Parathyroid adenoma (tissue), 2 donors: ENCODE results near the gene EHD2.
"Not testable (repeated sequence)": the region's sequence is repeated elsewhere in the genome, so short reads cannot be mapped to it uniquely, and the experiment has no call there.

ENCODE experiments used
- H2AFZ ChIP-seq: fragments of 300-600 bp; sonication (generic); one replicate; pipeline ENCODE4 v1.7.0; 2017; ENCODE audit warnings: antibody characterized with exemption, mild to moderate bottlenecking
- H3K27ac ChIP-seq: fragments of 300-600 bp; sonication (generic); one replicate; pipeline ENCODE4 v1.7.0; 2017
- H3K27me3 ChIP-seq: fragments of 300-600 bp; sonication (generic); one replicate; pipeline ENCODE4 v1.7.0; 2017; ENCODE audit warnings: low read length; ENCODE audit not compliant: control insufficient read depth, insufficient read depth
- H3K36me3 ChIP-seq: fragments of 300-600 bp; sonication (generic); one replicate; pipeline ENCODE4 v1.7.0; 2017; ENCODE audit warnings: low read length; ENCODE audit not compliant: control insufficient read depth, insufficient read depth
- H3K4me1 ChIP-seq: fragments of 300-600 bp; sonication (generic); one replicate; pipeline ENCODE4 v1.7.0; 2017; ENCODE audit warnings: control low read depth
- H3K4me2 ChIP-seq: fragments of 300-600 bp; sonication (generic); one replicate; pipeline ENCODE4 v1.7.0; 2017; ENCODE audit warnings: low read length
- H3K4me3 ChIP-seq: fragments of 300-600 bp; sonication (generic); one replicate; pipeline ENCODE4 v1.7.0; 2017; ENCODE audit warnings: low read depth, low read length
- H3K79me2 ChIP-seq: fragments of 300-600 bp; sonication (generic); one replicate; pipeline ENCODE4 v1.7.0; 2017; ENCODE audit warnings: control low read depth
- H3K9ac ChIP-seq: fragments of 300-600 bp; sonication (generic); one replicate; pipeline ENCODE4 v1.7.0; 2017; ENCODE audit warnings: mild to moderate bottlenecking
- H3K9me3 ChIP-seq: fragments of 300-600 bp; sonication (generic); one replicate; pipeline ENCODE4 v1.7.0; 2017; ENCODE audit warnings: low read length; ENCODE audit not compliant: control insufficient read depth
- TF ChIP-seq, protein P1 (sequence below): fragments of 300-600 bp; sonication (generic); IDR thresholded peaks from one replicate; pipeline ENCODE4 v1.7.0; 2017; ENCODE audit warnings: antibody characterized with exemption, mild to moderate bottlenecking
- donor health status: primary hyperparathyroidism.

EHD2 gene

DNA sequence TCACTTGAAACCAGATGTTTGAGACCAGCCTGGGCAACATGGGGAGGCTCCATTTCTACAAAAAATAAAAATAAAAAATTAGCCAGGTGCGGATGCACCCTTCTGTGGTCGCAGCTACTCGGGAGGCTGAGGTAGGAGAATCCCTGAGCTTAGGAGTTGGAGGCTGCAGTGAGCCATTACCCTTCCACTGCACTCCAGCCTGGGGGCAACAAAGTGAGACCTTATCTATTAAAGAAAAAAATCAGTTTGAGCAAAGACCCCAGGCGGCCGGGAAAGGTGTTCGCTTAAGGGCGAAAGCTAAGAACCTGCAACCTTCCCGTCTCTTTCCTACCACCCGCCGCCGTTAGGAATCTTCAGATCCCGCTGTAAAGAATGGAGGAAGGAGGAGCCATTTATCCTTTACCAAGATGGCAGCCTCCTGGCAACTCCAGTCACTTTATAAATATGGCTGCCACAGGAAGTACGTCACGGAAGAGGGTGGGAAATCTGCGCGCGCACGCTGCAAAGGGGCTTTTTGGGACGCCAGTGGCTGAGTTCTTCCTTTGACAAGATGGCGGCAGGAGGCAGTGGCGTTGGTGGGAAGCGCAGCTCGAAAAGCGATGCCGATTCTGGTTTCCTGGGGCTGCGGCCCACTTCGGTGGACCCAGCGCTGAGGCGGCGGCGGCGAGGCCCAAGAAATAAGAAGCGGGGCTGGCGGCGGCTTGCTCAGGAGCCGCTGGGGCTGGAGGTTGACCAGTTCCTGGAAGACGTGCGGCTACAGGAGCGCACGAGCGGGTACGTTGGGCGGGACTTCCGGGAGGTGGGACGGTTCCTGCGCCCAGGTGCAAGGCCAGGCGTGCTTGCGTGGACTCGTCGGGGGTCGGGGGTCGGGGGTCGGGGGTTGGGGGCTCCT is 32.0 kb downstream of the EHD2 start, which contains the start of gene NOP53:
Gene NOP53 (plus strand): TSS at position 537 of the 892 bp plus-strand sequence. CDS start 14 bp downstream, at position 551.
- TF ChIP-seq, protein P1, sequence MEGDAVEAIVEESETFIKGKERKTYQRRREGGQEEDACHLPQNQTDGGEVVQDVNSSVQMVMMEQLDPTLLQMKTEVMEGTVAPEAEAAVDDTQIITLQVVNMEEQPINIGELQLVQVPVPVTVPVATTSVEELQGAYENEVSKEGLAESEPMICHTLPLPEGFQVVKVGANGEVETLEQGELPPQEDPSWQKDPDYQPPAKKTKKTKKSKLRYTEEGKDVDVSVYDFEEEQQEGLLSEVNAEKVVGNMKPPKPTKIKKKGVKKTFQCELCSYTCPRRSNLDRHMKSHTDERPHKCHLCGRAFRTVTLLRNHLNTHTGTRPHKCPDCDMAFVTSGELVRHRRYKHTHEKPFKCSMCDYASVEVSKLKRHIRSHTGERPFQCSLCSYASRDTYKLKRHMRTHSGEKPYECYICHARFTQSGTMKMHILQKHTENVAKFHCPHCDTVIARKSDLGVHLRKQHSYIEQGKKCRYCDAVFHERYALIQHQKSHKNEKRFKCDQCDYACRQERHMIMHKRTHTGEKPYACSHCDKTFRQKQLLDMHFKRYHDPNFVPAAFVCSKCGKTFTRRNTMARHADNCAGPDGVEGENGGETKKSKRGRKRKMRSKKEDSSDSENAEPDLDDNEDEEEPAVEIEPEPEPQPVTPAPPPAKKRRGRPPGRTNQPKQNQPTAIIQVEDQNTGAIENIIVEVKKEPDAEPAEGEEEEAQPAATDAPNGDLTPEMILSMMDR = no peak
- Histone ChIP-seq H3K4me1 (peaks cover 8% of the 10 kb centered on the region), H3K36me3 (no peaks in the 10 kb centered on the region), H3K9me3 (no peaks in the 10 kb centered on the region), H3K27ac (peak within 1 kb of the TSS; percentile 98), H3K27me3 (no peaks in the 10 kb centered on the region), H2AFZ (peak within 1 kb of the TSS; percentile 90), H3K4me3 (peak within 1 kb of the TSS; percentile 99), H3K79me2 (peaks cover 15% of the 10 kb centered on the region), H3K9ac (peak within 1 kb of the TSS; percentile 94), H3K4me2 (peak within 1 kb of the TSS; percentile 98)

DNA sequence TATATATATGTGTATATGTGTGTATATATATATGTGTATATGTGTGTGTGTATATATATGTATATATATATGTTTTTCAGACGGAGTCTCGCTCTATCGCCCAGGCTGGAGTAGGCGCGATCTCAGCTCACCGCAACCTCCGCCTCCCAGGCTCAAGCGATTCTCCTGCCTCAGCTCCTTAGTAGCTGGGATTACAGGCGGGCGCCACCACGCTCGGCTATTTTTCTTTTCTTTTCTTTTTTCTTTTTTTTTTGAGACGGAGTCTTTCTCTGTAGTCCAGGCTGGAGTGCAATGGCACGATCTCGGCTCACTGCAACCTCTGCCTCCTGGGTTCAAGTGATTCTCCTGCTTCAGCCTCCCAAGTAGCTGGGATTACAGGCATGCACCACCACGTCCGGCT is 32.9 kb downstream of the EHD2 start:
- H3K4me2 ChIP-seq = peak overlapping the region; percentile 98
- H2AFZ ChIP-seq = peak overlapping the region; percentile 31
- not testable (repeated sequence) for H3K4me1 ChIP-seq, H3K9ac ChIP-seq, H3K27ac ChIP-seq, H3K27me3 ChIP-seq, H3K36me3 ChIP-seq, H3K9me3 ChIP-seq
- H3K4me3 ChIP-seq = peak overlapping the region; percentile 99
- H3K79me2 ChIP-seq = peaks cover 15% of the 10 kb centered on the region

DNA sequence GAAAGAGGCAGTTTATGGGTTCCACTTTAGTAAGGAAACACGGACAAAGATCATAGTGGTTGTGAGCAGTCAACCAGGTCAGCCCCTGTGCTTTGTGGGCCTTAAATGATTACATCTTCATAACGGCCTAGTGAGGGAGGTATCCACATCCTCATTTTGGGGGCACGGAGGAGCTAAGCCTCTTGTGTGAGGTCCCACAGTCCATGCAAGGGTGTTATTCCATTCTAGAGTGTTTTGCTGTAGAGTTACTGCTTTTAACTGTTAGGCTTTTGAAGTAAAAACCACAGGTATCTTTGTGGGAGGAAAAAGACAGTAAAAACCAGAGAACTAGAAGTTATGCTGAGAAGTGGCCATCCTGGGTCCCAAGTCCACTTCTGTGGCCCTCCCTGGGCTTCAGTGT is 36.1 kb downstream of the EHD2 start:
- peaks cover 4% of the 10 kb centered on the region for H3K4me1 ChIP-seq
- no peaks in the 10 kb centered on the region for H3K9me3 ChIP-seq
- H3K9ac ChIP-seq = no peak overlapping the region
- no peak overlapping the region for H3K4me3 ChIP-seq
- H3K27ac ChIP-seq = no peak overlapping the region
- peaks cover 15% of the 10 kb centered on the region for H3K79me2 ChIP-seq
- no peak overlapping the region for H3K4me2 ChIP-seq
- no peaks in the 10 kb centered on the region for H3K27me3 ChIP-seq
- no peak overlapping the region for H2AFZ ChIP-seq
- TF ChIP-seq, protein P1 = no peak
- no peaks in the 10 kb centered on the region for H3K36me3 ChIP-seq

DNA sequence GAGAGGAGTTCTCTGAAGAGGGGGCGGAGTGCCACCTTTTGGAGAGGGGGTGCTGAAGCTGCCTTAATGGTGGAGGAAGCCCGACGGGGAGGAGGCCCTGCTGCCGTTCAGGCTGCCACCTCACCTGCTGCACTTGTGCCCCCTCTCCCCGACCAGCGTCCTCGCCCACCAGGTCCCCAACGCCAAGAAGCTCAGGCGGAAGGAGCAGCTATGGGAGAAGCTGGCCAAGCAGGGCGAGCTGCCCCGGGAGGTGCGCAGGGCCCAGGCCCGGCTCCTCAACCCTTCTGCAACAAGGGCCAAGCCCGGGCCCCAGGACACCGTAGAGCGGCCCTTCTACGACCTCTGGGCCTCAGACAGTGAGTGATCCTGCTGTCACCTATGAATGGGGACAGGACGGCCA is 37.5 kb downstream of the EHD2 start:
- Histone ChIP-seq H3K4me3 (no peak overlapping the region), H3K9me3 (no peaks in the 10 kb centered on the region), H3K36me3 (no peaks in the 10 kb centered on the region), H3K27me3 (no peaks in the 10 kb centered on the region), H3K9ac (no peak overlapping the region), H3K4me2 (no peak overlapping the region), H3K4me1 (no peaks in the 10 kb centered on the region), H3K79me2 (peaks cover 15% of the 10 kb centered on the region), H2AFZ (no peak overlapping the region), H3K27ac (no peak overlapping the region)
- TF ChIP-seq, protein P1 = no peak

DNA sequence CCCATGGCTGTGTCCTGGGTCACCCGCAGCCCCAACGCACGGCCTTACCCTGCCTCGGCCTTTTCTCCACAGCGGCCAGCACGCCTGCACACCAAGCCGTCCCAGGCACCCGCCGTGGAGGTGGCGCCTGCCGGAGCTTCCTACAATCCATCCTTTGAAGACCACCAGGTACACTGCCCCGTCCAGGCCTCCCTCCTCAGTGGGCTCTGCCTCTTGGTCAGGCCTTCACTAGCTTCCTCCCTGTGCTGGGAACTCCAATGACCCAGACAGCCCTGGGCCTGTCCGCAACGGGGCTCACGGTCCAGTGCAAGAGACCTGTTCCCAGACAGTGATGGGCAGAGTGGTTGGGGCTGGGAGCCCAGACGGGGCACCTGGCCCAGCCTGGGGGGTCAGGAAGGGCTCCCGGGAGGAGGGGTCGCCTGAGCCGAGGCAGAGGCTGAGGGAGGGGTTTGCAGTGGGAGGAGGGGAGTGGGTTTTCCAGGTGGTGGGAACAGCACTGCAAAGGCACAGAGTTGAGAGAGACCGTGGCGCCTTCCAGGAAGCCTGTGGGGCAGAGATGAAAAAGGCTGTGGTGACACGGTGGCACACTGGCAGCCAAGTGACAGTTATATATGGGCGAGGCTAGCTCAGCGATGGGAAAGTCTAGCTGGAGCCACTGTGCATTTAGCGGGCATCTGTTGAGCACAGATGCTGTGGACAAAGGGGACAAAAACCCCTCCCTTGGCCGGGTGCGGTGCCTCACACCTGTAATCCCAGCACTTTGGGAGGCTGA is 39.4 kb downstream of the EHD2 start:
- no peaks in the 10 kb centered on the region for H3K9me3 ChIP-seq
- no peak overlapping the region for H3K27ac ChIP-seq

More for the DNA sequence above, 39.4 kb downstream of the EHD2 start:
- no peak overlapping the region for H3K4me2 ChIP-seq
- H3K79me2 ChIP-seq = peaks cover 5% of the 10 kb centered on the region
- H3K4me3 ChIP-seq = no peak overlapping the region
- H3K9ac ChIP-seq = no peak overlapping the region
- H3K27me3 ChIP-seq = no peaks in the 10 kb centered on the region
- TF ChIP-seq, protein P1 = no peak
- H3K4me1 ChIP-seq = no peaks in the 10 kb centered on the region
- H2AFZ ChIP-seq = no peak overlapping the region
- H3K36me3 ChIP-seq = no peaks in the 10 kb centered on the region
